ENCODE data around the gene ZFAND3. TPM values are rescaled to one million over a fixed set of nuclear protein-coding genes. Genes with fewer than 3 reads are reported as not detected.

The ZFAND3 gene
- polyA plus RNA-seq, 1 of the 3 experiments (the other 2 are of a cell fraction), result 16.7 TPM

- no peak for TF ChIP-seq REST (IDR thresholded peaks at IDR 0.05; ENCODE audit: low read depth, low read length)
Observed at GRCh38 chr6:38146734-38147027, 327.2 kb downstream of the ZFAND3 start (continued).

GRCh38 chr6:38148606-38149005 lies 329.1 kb downstream of the ZFAND3 start:
- CTCF ChIA-PET, result no interaction called here
- H3K4me1 ChIP-seq (ENCODE audit: control insufficient read depth in 1 of 2, insufficient read depth in 2 of 2, low read depth in 1 of 2, low read length in 1 of 2), result peaks cover 8 to 37% of the 10 kb centered on the region in 2 experiments; a peak in 3 of 4 replicates
- peaks cover 20% of the 10 kb centered on the region for H3K79me2 ChIP-seq (ENCODE audit: insufficient read depth)
- H3K27me3 ChIP-seq (ENCODE audit: insufficient read depth), result no peaks in the 10 kb centered on the region
- POLR2A ChIA-PET, result interaction anchor here (0.7 kb wide), 1 partner anchor 370 kb away, joined by 6 read pairs; no protein-coding TSS in a partner anchor
- WGBS (ENCODE audit: low lambda C conversion rate), result 83% methylated on average over 2 of the region's 2 CpGs
- H3F3A ChIP-seq (replicated peaks; ENCODE audit: insufficient read depth), result no peaks in the 10 kb centered on the region
- no peaks in the 10 kb centered on the region for H3K9me3 ChIP-seq
- no peak overlapping the region for H3K4me3 ChIP-seq (ENCODE audit: low read depth in 2 of 2, low read length in 1 of 2)
- H3K4me2 ChIP-seq, result no peak overlapping the region
- TF ChIP-seq TEAD4 (IDR thresholded peaks at IDR 0.05; ENCODE audit: borderline replicate concordance, insufficient read depth), result no peak
- no peak for TF ChIP-seq SMC3 (IDR thresholded peaks at IDR 0.05; ENCODE audit: low read depth, low read length)
- no peak for TF ChIP-seq TCF12 (IDR thresholded peaks at IDR 0.05)
- no peak for TF ChIP-seq NRF1 (IDR thresholded peaks at IDR 0.05; ENCODE audit: low read depth, low read length)
- TF ChIP-seq USF1 (IDR thresholded peaks at IDR 0.05; ENCODE audit: borderline replicate concordance, low read depth), result no peak
- TF ChIP-seq NFIC (IDR thresholded peaks at IDR 0.05; ENCODE audit: borderline replicate concordance), result no peak
- no peak for TF ChIP-seq EP300 (IDR thresholded peaks at IDR 0.05; ENCODE audit: borderline replicate concordance in 1 of 2, low read depth in 1 of 2, low read length in 1 of 2)
- TF ChIP-seq JUND (IDR thresholded peaks at IDR 0.05), result no peak
- no peak for TF ChIP-seq SIN3A (IDR thresholded peaks at IDR 0.05; ENCODE audit: borderline replicate concordance, low read depth, low read length)
- TF ChIP-seq MXI1 (IDR thresholded peaks at IDR 0.05; ENCODE audit: low read depth, low read length), result no peak
- no peak for TF ChIP-seq YY1 (IDR thresholded peaks at IDR 0.05; ENCODE audit: low read depth)
- no peak for TF ChIP-seq REST (IDR thresholded peaks at IDR 0.05; ENCODE audit: low read depth, low read length)
- no peak for TF ChIP-seq FOXM1 (IDR thresholded peaks at IDR 0.05; ENCODE audit: low read depth)
- TF ChIP-seq POLR2AphosphoS5 (IDR thresholded peaks at IDR 0.05; ENCODE audit: low read depth, low read length), result no peak
- no peak for TF ChIP-seq FOSL2 (IDR thresholded peaks at IDR 0.05; ENCODE audit: borderline replicate concordance, low read depth)
- H3K9me2 ChIP-seq, result no peaks in the 10 kb centered on the region
- H3K36me3 ChIP-seq (replicated peaks in 1 of 2; ENCODE audit: control insufficient read depth in 1 of 2, insufficient read depth in 2 of 2, low read length in 1 of 2), result peaks cover 8 to 27% of the 10 kb centered on the region in 2 experiments
- no peak overlapping the region for H3K9ac ChIP-seq
- H4K20me1 ChIP-seq (ENCODE audit: insufficient read depth), result peaks cover 51% of the 10 kb centered on the region
- H2AFZ ChIP-seq (ENCODE audit: low read depth), result no peak overlapping the region
- DNase-seq, result no peak
- no peak overlapping the region for H3K27ac ChIP-seq (ENCODE audit: low read depth in 2 of 2, low read length in 1 of 2)

All from SK-N-SH (cell line).